Ovary (tissue), 9 donors: ENCODE results near the gene CD244. TPM values are rescaled to one million over a fixed set of nuclear protein-coding genes. Genes with fewer than 3 reads are reported as not detected.

Experiments
- DNase-seq, 5 donors: peaks; one replicate each; pipeline ENCODE4 v3.0.0-alpha.2; 2019 to 2020
- H3K27ac ChIP-seq, 2 donors: fragments of 200-600 bp; one replicate each; pipeline versions ENCODE4 v1.5.1 to v1.8.0; 2019 to 2022
- H3K27me3 ChIP-seq: fragments of 200-600 bp; one replicate; pipeline ENCODE4 v1.8.0; 2022
- H3K36me3 ChIP-seq: fragments of 200-600 bp; sonication (generic); one replicate; pipeline ENCODE4 v1.5.1; 2019
- H3K4me1 ChIP-seq: one replicate; pipeline ENCODE4 v1.8.1; 2013; ENCODE audit warnings: mild to moderate bottlenecking, moderate library complexity; ENCODE audit not compliant: insufficient read depth
- H3K4me3 ChIP-seq: fragments of 200-600 bp; sonication (generic); one replicate; pipeline ENCODE4 v1.5.1; 2017
- H3K9me3 ChIP-seq, 2 donors: fragments of 200-600 bp in 1 of 2; sonication (generic) in 1 of 2; one replicate each; pipeline versions ENCODE4 v1.5.1 to v1.8.1; 2013 to 2019; ENCODE audit warnings: mild to moderate bottlenecking in 1 of 2, moderate library complexity in 1 of 2
- CTCF ChIP-seq, 3 donors: fragments of 450-650 bp in 2 of 3; fragments of 200-600 bp in 1 of 3; IDR thresholded peaks; one replicate each; pipeline versions ENCODE4 v1.5.1 to v1.8.0; 2016 to 2022; ENCODE audit warnings: antibody characterized with exemption in 3 of 3, mild to moderate bottlenecking in 1 of 3
- EP300 ChIP-seq: sonication (generic); formaldehyde crosslinking; IDR thresholded peaks from one replicate; pipeline ENCODE4 v1.6.1; 2017; ENCODE audit warnings: antibody characterized with exemption
- POLR2A ChIP-seq: fragments of 450-650 bp; IDR thresholded peaks from one replicate; pipeline ENCODE4 v1.6.1; 2017; ENCODE audit warnings: antibody characterized with exemption, mild to moderate bottlenecking, moderate library complexity
- WGBS, 3 donors: extraction: QIAGEN DNeasy Blood & Tissue Kit in 1 of 3; methylation state at CpG; one replicate each; pipeline versions ENCODE4 v1.1.5 to v1.1.7; 2013 to 2017; 5-methylcytosine and 5-hydroxymethylcytosine counted together
- intact Hi-C, 4 donors: fragments of 100-400 bp; cut with DNase I; formaldehyde crosslinking; loops; one replicate each; pipeline versions ENCODE4 v1.11.0 to v1.15.1; 2022 to 2023
- polyA plus RNA-seq, 2 donors: library from polyadenylated mRNA; stranded (reverse); fragments of 200-250 nt in 1 of 2; fragments of 350-450 nt in 1 of 2; fragmentation: Illumina TruSeq in 1 of 2; extraction: RNeasy Lipid Tissue Mini Kit (QIAGEN cat#74804) in 1 of 2; gene quantifications; one replicate each; pipeline ENCODE4 v1.2.3, GENCODE V29; 2013 to 2014
- total RNA-seq, 7 donors: library from RNA; depleted of rRNA in 2 of 7; stranded (reverse); fragments of >200 nt in 2 of 7; fragmentation: NEBNext Ultra II Directional in 3 of 7; extraction: Animal tissue kit (Norgen Biotek cat#: 25700) in 3 of 7; gene quantifications; one replicate each; pipeline versions ENCODE4 v1.1.0 to v1.2.4, GENCODE V29; 2016 to 2023
- donor health status: DM: no; HTN: no; CAD: no; lungs with moderate emphysema.
- donor health status: DM: no; HTN: no; CAD: no.
- donor health status: Bipolar disorder and iron deficiency.
- donor health status: DM: yes; HTN: yes; CAD: no.
- donor health status: DM: no; HTN: no; CAD: no.
- donor health status: DM: yes; HTN: yes; CAD: no.

The CD244 gene
- total and polyA plus RNA-seq, 9 donors = 0.45 to 3.1 (median 0.60) TPM

- H3K4me1 ChIP-seq = no peaks in the 10 kb centered on the region
- H3K9me3 ChIP-seq = no peaks in the 10 kb centered on the region
- no peak overlapping the region for H3K4me3 ChIP-seq
- no peak for TF ChIP-seq EP300
- TF ChIP-seq POLR2A = no peak
- no peak for TF ChIP-seq CTCF (IDR thresholded peaks at IDR 0.05)
- H3K27me3 ChIP-seq = no peaks in the 10 kb centered on the region
- no peak overlapping the region for H3K27ac ChIP-seq
- intact Hi-C loops = no loop called here
- no peaks in the 10 kb centered on the region for H3K36me3 ChIP-seq
- WGBS, 3 donors = 52 to 61% (median 54%) methylated on average over 3 of the region's 3 CpGs
- DNase-seq = no peak
Measured at GRCh38 chr1:160823296-160823695, 39.4 kb downstream of the CD244 start.

- no peak overlapping the region for H3K4me3 ChIP-seq
- no peaks in the 10 kb centered on the region for H3K9me3 ChIP-seq
- TF ChIP-seq EP300 = no peak
- TF ChIP-seq CTCF (IDR thresholded peaks at IDR 0.05) = no peak
- intact Hi-C loops = no loop called here
- no peak for DNase-seq
- no peak overlapping the region for H3K27ac ChIP-seq
- no peaks in the 10 kb centered on the region for H3K4me1 ChIP-seq
- H3K27me3 ChIP-seq = no peaks in the 10 kb centered on the region
- WGBS, 3 donors = 79 to 87% (median 84%) methylated on average over 8 of the region's 8 CpGs
- no peaks in the 10 kb centered on the region for H3K36me3 ChIP-seq
Measured at GRCh38 chr1:160821627-160822026, 41.1 kb downstream of the CD244 start.

- no peak for DNase-seq
- TF ChIP-seq CTCF (IDR thresholded peaks at IDR 0.05) (no peak), POLR2A (no peak), EP300 (no peak)
Measured at GRCh38 chr1:160819186-160819585, 43.5 kb downstream of the CD244 start.

GRCh38 chr1:160818207-160818937, 44.3 kb downstream of the CD244 start:
- Histone ChIP-seq H3K4me1 (no peaks in the 10 kb centered on the region), H3K9me3 (no peaks in the 10 kb centered on the region), H3K36me3 (no peaks in the 10 kb centered on the region), H3K27ac (no peak overlapping the region), H3K27me3 (no peaks in the 10 kb centered on the region), H3K4me3 (no peak overlapping the region)
- intact Hi-C loops = no loop called here
- no peak for DNase-seq
- WGBS, 3 donors = 53 to 54% (median 54%) methylated on average over 9 of the region's 9 CpGs
- no peak for TF ChIP-seq EP300
- no peak for TF ChIP-seq CTCF (IDR thresholded peaks at IDR 0.05)
- no peak for TF ChIP-seq POLR2A

More at GRCh38 chr1:160819186-160819585, 43.5 kb downstream of the CD244 start:
- Histone ChIP-seq H3K36me3 (no peaks in the 10 kb centered on the region), H3K4me1 (no peaks in the 10 kb centered on the region), H3K27ac (no peak overlapping the region), H3K4me3 (no peak overlapping the region), H3K9me3 (no peaks in the 10 kb centered on the region), H3K27me3 (no peaks in the 10 kb centered on the region)
- intact Hi-C loops = no loop called here
- WGBS, 3 donors = 63 to 75% (median 71%) methylated on average over 3 of the region's 3 CpGs
